ENCODE results near the gene LGI2.

LGI2 gene

DNA sequence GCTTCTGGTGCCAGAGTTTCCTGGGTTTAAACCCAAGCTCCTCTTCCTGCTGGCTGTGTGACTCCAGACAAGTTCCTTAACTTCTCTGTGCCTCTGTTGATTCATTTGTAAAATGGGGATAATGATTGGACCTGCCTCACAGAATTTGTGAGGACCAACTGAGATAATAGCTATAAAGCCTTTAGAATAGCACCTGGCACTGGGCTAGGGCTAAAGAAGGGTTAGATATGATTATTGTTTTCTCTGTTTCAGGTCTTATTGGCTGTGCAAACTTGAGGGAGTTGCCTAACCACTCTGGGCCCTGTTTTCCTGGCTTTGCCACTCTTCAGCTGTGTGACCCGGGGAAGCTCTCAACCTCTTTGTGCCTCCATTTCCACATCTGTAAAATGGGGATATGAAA lies 37.8 kb downstream of the LGI2 start:
- DNase-seq, result no peak

GRCh38 chr4:24991015-24991414 lies 39.7 kb downstream of the LGI2 start:
- no peak for DNase-seq

GRCh38 chr4:24989327-24989726 lies 41.4 kb downstream of the LGI2 start:
- no peak for DNase-seq

GRCh38 chr4:24988776-24989175 lies 42.0 kb downstream of the LGI2 start:
- peak; percentile 16 to 29 for DNase-seq

- no peak for DNase-seq
Observed at GRCh38 chr4:24984602-24985532, 45.9 kb downstream of the LGI2 start.

- DNase-seq, result no peak
Observed at GRCh38 chr4:24980740-24981139, 50.0 kb downstream of the LGI2 start.

DNA sequence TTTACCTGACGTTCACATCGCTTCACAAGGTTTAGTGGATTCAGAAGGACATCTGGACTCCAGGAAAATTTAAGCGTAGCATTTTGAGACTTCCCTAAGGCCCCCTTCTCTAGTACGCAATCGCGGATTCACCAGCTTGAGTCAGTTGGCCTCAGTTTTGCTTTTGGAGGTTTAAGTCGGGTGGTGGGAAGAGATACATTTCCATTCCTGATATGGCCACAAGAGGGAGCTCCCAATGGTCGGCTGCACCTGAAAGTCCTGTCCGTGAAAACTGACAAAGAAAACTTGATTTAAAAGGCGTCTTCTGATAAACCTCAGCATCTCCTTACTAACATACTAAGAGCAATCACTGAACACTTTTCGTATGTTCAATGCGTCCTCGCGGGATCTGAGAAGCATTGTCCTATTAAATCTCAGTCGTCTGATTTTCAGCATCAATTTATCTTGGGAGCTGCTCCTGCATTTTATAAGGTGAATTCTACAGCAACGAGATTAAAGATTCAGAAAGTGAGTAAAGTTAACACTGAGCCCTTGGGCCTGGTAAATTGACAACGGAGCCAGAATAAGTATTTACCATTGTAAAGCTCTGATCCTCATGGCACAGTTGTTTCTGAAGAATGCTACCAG lies 50.6 kb downstream of the LGI2 start:
- peak; percentile 74 to 78 for DNase-seq

DNA sequence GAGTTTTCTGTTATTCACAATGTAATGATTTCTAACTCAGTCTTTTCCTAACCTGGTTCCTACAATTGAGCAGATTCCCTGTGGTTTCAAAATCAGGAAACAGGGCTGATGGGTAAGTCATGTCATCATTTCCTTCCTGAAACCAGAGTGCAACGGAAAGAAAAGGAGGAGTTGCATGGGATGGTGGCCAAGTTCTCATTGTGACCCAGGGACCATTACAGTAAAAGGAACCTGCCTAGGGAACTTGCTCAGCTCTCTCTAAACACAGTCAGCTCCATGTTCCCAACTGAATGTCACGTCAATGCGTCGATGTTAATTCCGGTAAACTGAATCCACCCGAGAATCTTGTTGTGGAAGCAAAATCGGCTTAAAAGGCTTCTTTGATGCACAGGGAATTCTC lies 51.2 kb downstream of the LGI2 start:
- DNase-seq, result peak in 1 of 2 experiments; percentile 18

DNA sequence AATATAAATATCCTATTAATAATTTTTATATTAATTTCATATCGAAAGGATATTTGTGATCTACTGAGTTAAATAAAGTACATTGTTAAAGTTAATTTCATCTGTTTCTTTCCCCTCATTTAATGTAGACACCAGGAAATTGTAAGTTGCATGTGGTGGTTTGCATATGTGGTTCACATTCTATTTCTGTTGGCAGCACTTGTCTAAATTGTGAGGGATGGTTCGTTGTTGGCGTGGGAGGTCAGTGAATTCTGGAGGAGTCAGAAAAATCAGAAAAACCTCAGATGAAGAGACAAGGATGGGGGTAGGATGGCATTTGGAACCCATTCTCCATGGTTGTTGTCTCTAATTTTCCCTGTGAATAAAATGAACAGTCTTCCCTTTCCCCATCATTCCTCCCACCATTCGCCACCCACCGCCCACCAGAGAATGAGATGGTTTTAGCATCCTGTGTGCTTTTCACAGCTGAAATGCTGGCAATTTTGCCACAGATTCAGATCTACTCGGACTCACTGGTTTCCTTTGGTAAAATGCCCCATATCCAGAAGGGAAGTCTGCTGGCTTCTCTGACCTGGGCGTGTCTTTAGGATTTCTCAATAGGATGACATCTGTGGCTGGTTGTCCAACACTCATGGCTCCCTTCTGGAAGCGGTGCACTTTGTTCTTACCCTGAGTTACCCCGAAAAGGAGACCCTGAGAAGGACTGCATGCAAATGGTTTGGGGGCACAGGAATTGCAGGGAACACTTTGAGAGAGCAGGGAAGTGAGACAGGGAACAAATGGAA lies 52.3 kb downstream of the LGI2 start:
- no peak for DNase-seq

DNA sequence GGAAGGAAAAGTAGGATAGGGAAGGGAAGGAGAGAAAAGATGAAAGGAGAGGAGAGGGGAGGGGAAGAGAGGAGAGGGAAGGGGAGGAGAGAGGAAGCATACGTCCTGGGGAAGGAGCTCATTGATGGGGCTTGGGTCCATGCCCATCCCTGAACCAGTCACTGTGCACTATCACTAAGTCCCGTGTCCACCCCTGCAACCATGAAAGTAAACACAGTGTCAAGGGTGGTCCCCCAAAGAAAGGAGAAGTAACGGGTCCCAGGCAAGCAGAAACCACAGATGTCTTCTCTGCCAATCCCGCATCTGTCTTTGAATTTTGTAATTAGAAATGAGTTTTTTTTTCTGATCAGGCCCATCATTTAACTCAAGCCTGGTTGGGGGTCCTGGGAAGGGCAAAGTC lies 55.2 kb downstream of the LGI2 start:
- DNase-seq, result no peak

GRCh38 chr4:24973747-24974601 lies 56.8 kb downstream of the LGI2 start:
- no peak for DNase-seq

DNA sequence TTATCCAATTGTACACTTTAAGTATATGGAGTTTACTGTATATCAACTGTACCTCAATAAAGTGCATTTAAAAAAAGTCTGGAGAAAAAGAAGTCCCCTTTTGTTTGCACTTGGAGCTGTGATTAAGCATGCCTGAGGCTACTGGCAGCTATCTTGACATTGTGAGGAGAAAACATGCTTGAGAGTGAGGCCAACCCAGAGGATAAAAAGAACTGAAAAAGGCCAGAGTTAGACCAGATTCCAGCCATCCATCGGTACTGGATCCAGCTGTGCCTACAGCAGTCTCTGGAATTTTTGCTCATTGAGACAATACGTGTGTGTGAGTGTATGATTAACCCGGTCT lies 57.4 kb downstream of the LGI2 start:
- no peak for DNase-seq

GRCh38 chr4:24971192-24971591 lies 59.6 kb downstream of the LGI2 start:
- peak; percentile 12 to 59 for DNase-seq

DNA sequence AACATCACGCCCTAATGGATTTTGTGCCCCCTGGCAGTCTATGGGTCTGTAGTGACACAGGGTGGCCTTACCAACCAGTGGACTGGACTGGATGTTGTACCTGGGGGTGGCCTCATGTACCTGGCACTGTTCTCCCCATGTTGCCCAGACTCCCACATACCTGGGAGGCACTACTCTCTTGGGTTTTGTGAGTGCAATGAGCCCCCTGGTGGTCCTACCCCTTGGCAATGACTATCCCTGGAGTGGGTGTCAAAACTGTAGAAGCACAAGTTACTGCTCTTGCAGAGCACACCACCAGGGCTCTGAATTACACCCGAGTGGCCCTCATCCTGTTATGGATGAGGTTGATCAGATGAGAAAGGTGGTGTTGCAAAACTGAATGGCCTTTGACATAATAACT lies 60.1 kb downstream of the LGI2 start:
- DNase-seq, result no peak

DNA sequence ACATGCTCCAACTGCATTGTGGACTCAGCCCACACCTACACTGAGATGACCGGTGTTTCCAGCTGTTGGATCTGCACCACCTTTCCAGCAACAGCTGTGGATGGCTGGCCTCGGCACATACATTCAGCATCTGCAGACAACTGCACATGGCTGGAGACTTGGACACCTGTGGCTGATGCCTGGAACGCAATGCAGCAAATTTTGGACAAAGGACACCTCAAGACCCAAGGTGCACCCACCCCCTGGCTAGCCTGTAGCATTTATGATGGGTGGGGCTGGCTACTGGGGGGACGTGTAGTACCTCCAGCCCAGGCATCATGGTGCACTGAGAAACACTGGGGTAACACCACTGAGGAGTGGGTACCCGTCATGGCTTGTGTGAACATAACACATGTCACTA lies 60.6 kb downstream of the LGI2 start:
- DNase-seq, result no peak

DNA sequence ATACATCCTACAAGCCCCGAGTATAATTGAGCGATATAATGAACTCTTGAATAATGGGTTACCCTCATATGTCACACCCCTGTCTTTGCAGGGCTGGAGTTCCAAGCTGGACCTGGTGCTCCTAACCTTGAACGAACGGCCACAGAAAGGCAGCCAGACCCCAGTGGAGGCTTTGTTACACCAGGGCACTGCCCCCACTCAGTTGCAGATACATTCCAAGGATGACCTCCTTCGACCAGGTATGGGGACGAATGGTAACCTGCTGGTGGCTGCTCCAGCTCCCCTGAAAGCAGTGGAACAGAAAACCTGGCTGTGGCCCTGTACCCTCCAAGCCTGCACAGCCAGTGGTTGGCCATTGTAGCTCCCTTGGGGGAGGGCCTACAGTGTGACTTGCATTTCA lies 61.3 kb downstream of the LGI2 start:
- no peak for DNase-seq

GRCh38 chr4:24968992-24969391 lies 61.8 kb downstream of the LGI2 start:
- no peak for DNase-seq

GRCh38 chr4:24968278-24968677 lies 62.5 kb downstream of the LGI2 start:
- DNase-seq, result no peak

GRCh38 chr4:24967346-24967745 lies 63.4 kb downstream of the LGI2 start:
- no peak for DNase-seq

GRCh38 chr4:24966076-24966475 lies 64.7 kb downstream of the LGI2 start:
- no peak for DNase-seq

DNA sequence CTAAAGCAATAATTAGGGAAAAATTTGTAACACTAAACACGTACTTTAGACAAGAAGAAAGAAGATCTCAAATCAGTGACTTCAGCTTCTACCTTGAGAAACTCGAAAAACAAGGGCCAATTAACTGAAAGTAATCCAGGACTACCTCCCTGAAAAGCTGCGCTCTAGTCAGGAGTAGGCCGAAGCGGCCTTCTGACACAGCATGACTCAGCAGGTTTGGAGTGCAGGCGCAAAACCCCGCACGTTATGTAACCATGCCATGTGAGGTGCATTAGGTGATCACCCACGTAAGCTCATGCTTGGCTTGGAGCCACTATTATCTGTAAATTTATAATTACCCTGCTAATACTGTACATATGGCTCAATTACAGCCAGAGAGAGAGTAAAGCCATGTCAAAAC lies 65.1 kb downstream of the LGI2 start:
- peak; percentile 9 to 44 for DNase-seq

GRCh38 chr4:24963277-24963676 lies 67.5 kb downstream of the LGI2 start:
- DNase-seq, result no peak

GRCh38 chr4:24957886-24958285 lies 72.9 kb downstream of the LGI2 start:
- no peak for DNase-seq

Measured in NCI-H2081 (cell line).